GM12878 (cell line): ENCODE measurements around the gene SEMA4G. TPM values are rescaled to one million over a fixed set of nuclear protein-coding genes. Genes with fewer than 3 reads are reported as not detected.
A peak's percentile ranks its signal among the peaks of the same experiment; 100 is the strongest.

Experiments
- BHLHE40 ChIP-seq, 2 experiments: fragments of 450-650 bp in 1 of 2; IDR thresholded peaks; 2 replicates each; pipeline ENCODE4 v1.6.1; 2011 to 2017; ENCODE audit warnings: low read depth in 2 of 2, borderline replicate concordance in 1 of 2, improper control_type of control experiment in 1 of 2, low read length in 1 of 2, mild to moderate bottlenecking in 1 of 2
- BMI1 ChIP-seq: fragments of 450-650 bp; IDR thresholded peaks from 2 replicates; pipeline ENCODE4 v1.6.1; 2016; ENCODE audit warnings: mild to moderate bottlenecking, moderate library complexity, borderline replicate concordance
- CHD1 ChIP-seq: IDR thresholded peaks from 2 replicates; pipeline ENCODE4 v1.6.1; 2012; ENCODE audit warnings: low read depth, low read length, improper control_type of control experiment
- CREM ChIP-seq: IDR thresholded peaks from 2 replicates; pipeline ENCODE4 v1.6.1; 2014; ENCODE audit warnings: antibody characterized with exemption, low read depth
- FOXM1 ChIP-seq: IDR thresholded peaks from 2 replicates; pipeline ENCODE4 v1.6.1; 2012; ENCODE audit warnings: low read depth, mild to moderate bottlenecking, inconsistent platforms, low read length, moderate library complexity
- GATAD2B ChIP-seq: fragments of 450-650 bp; conservative IDR thresholded peaks from 2 replicates; pipeline ENCODE4 v1.6.1; 2017; ENCODE audit warnings: low read depth, mild to moderate bottlenecking, moderate library complexity
- IKZF1 ChIP-seq: fragments of 450-650 bp; conservative IDR thresholded peaks from 2 replicates; pipeline ENCODE4 v1.6.1; 2017; ENCODE audit warnings: antibody characterized with exemption, mild to moderate bottlenecking
- IRF4 ChIP-seq: IDR thresholded peaks from 2 replicates; pipeline ENCODE4 v1.6.1; 2011; ENCODE audit warnings: low read depth, low read length
- MYC ChIP-seq: IDR thresholded peaks from 2 replicates; pipeline ENCODE4 v1.6.1; 2011; ENCODE audit warnings: mild to moderate bottlenecking, low read length, moderate library complexity, inconsistent platforms; ENCODE audit not compliant: insufficient read depth, insufficient replicate concordance, insufficient read length, severe bottlenecking
- NBN ChIP-seq: fragments of 450-650 bp; IDR thresholded peaks from 2 replicates; pipeline ENCODE4 v1.6.1; 2016
- NFYB ChIP-seq: IDR thresholded peaks from 2 replicates; pipeline ENCODE4 v1.6.1; 2011; ENCODE audit warnings: low read depth, mild to moderate bottlenecking, low read length, improper control_type of control experiment, moderate library complexity; ENCODE audit not compliant: insufficient read depth
- PAX8 ChIP-seq: fragments of 450-650 bp; IDR thresholded peaks from 2 replicates; pipeline ENCODE4 v1.6.1; 2017; ENCODE audit warnings: mild to moderate bottlenecking, moderate library complexity
- POLR2A ChIP-seq: IDR thresholded peaks from 2 replicates; pipeline ENCODE4 v1.6.1; 2011; ENCODE audit warnings: low read depth, mild to moderate bottlenecking, low read length
- POLR2AphosphoS5 ChIP-seq: IDR thresholded peaks from 2 replicates; pipeline ENCODE4 v1.6.1; 2011; ENCODE audit warnings: mild to moderate bottlenecking, low read length, inconsistent platforms
- RBBP5 ChIP-seq: fragments of 200-600 bp; sonication (generic); conservative IDR thresholded peaks from 2 replicates; pipeline ENCODE4 v1.6.1; 2016
- SMAD1 ChIP-seq: fragments of 450-650 bp; IDR thresholded peaks from 2 replicates; pipeline ENCODE4 v1.6.1; 2018; ENCODE audit warnings: mild to moderate bottlenecking, low read depth; ENCODE audit not compliant: partially characterized antibody
- SRF ChIP-seq, 2 experiments: IDR thresholded peaks; 2 replicates each; pipeline ENCODE4 v1.6.1; 2011; ENCODE audit warnings: low read depth in 2 of 2, low read length in 2 of 2, mild to moderate bottlenecking in 1 of 2, moderate library complexity in 1 of 2
- STAT3 ChIP-seq: IDR thresholded peaks from 2 replicates; pipeline ENCODE4 v1.6.1; 2011; ENCODE audit warnings: low read depth, low read length, improper control_type of control experiment
- TCF3 ChIP-seq: IDR thresholded peaks from 2 replicates; pipeline ENCODE4 v1.6.1; 2012; ENCODE audit warnings: low read depth, mild to moderate bottlenecking, low read length, borderline replicate concordance; ENCODE audit not compliant: insufficient read depth
- YY1 ChIP-seq: IDR thresholded peaks from 2 replicates; pipeline ENCODE4 v1.6.1; 2011; ENCODE audit warnings: low read depth, mild to moderate bottlenecking, low read length
- ZBED1 ChIP-seq: IDR thresholded peaks from 2 replicates; pipeline ENCODE4 v1.6.1; 2016; ENCODE audit warnings: borderline replicate concordance
- ZNF384 ChIP-seq: IDR thresholded peaks from 2 replicates; pipeline ENCODE4 v1.6.1; 2012; ENCODE audit warnings: low read depth, mild to moderate bottlenecking, low read length, improper control_type of control experiment, borderline replicate concordance
- ZSCAN29 ChIP-seq: fragments of 450-650 bp; IDR thresholded peaks from 2 replicates; pipeline ENCODE4 v1.6.1; 2017; ENCODE audit warnings: mild to moderate bottlenecking, moderate library complexity
- ZZZ3 ChIP-seq: IDR thresholded peaks from 2 replicates; pipeline ENCODE4 v1.6.1; 2011; ENCODE audit warnings: low read depth; ENCODE audit not compliant: control insufficient read depth, insufficient read length
- polyA plus RNA-seq, 11 experiments: library from polyadenylated mRNA; depleted of rRNA in 4 of 11; unstranded in 6 of 11; stranded (reverse) in 5 of 11; fragments of >200 nt; fragmentation: Nextera tagmentation in 4 of 11; fragmentation: Illumina TruSeq in 1 of 11; extraction: Ambion mirVana in 4 of 11; extraction: Trizol in 1 of 11; gene quantifications; 1 replicate in 1 of 11; 2 replicates in 10 of 11; pipeline versions ENCODE4 v1.2.1 to v1.2.3, GENCODE V29; 2011 to 2016; ENCODE audit warnings: inconsistent platforms in 2 of 11, missing spikeins in 2 of 11, low read depth in 1 of 11
- total RNA-seq, 4 experiments: library from RNA; depleted of rRNA in 3 of 4; stranded (reverse); fragments of >200 nt in 3 of 4; fragmentation: Illumina TruSeq in 1 of 4; extraction: Trizol in 1 of 4; gene quantifications; 2 replicates each; pipeline versions ENCODE4 v1.2.1 to v1.2.3, GENCODE V29; 2013 to 2021
- TF ChIP-seq, protein P1 (sequence below): fragments of 450-650 bp; IDR thresholded peaks from 2 replicates; pipeline ENCODE4 v1.6.1; 2017; ENCODE audit warnings: borderline replicate concordance
- TF ChIP-seq, protein P2 (sequence below): fragments of 150-350 bp; IDR thresholded peaks from 2 replicates; pipeline ENCODE4 v1.6.1; 2016; ENCODE audit warnings: low read depth, low read length
- TF ChIP-seq, protein P3 (sequence below): fragments of 450-650 bp; IDR thresholded peaks from 2 replicates; pipeline ENCODE4 v1.6.1; 2016; ENCODE audit warnings: mild to moderate bottlenecking

Gene SEMA4G
- total and polyA plus RNA-seq, 10 of the 15 experiments (the other 5 are each of a cell fraction or from before 2014, with no cell fraction given): 0.09 to 2.3 (median 0.44) TPM; not detected in 4

DNA sequence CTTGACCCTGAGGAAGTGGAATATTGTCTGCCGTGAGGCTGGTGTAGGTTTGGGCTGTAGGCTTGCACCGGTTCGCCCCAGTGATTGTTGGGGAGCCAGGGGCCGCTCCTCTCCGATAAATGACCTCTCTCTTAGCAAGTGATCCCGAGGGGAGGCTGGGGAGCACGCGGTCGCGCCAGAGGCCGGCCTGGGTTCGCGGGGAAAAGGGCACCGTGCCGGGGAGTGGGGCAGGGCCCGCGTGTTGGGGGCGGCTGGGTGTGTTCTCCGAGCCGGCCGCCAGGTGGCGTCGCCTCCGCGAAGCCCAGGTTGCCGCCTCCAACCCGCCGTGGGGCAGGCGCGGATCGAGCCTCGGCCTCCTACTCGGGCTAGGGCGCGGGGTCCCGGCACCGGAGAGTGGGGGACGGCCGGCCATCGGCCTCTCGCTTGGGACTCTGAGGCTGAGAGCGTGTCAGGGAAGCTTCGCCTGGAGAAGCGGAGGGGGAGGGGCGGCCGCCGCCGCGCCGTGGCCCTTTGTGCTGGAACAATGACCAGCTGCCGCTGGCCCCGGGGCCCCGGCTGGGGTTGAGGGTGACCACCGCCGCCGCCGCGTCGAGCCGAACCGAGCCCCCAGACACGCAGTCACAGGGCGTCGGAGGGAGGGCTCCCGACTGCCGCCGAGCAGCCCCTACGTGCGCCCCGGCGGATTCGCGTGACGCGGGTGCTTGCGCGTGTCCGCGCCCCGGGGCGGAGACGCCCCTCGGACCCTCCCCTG lies 29.9 kb downstream of the SEMA4G start (continued):
- TF ChIP-seq BMI1 (no peak), ZNF384 (no peak), GATAD2B (peak; percentile 94; the same call in 1 of the 2 replicates), SMAD1 (no peak), TCF3 (no peak), POLR2A (peak; percentile 77), BHLHE40 (IDR thresholded peaks at IDR 0.05; ENCODE audit: borderline replicate concordance in 1 of 2, low read depth in 2 of 2, low read length in 1 of 2) (peak in 1 of 2 experiments; percentile 67; a peak in 1 of 4 replicates), FOXM1 (no peak), POLR2AphosphoS5 (no peak), NBN (peak; percentile 51; the same call in 1 of the 2 replicates), SRF (IDR thresholded peaks at IDR 0.05; ENCODE audit: low read depth in 2 of 2, low read length in 2 of 2) (no peak), CREM (no peak), ZSCAN29 (0 out of 2 replicates have a peak, but pooled peaks have one; percentile 5), RBBP5 (no peak), NFYB (no peak), YY1 (peak; percentile 64), PAX8 (no peak), ZBED1 (no peak), STAT3 (no peak), CHD1 (no peak), ZZZ3 (no peak), IRF4 (no peak), MYC (no peak), IKZF1 (peak; percentile 78)
- TF ChIP-seq, protein P1, sequence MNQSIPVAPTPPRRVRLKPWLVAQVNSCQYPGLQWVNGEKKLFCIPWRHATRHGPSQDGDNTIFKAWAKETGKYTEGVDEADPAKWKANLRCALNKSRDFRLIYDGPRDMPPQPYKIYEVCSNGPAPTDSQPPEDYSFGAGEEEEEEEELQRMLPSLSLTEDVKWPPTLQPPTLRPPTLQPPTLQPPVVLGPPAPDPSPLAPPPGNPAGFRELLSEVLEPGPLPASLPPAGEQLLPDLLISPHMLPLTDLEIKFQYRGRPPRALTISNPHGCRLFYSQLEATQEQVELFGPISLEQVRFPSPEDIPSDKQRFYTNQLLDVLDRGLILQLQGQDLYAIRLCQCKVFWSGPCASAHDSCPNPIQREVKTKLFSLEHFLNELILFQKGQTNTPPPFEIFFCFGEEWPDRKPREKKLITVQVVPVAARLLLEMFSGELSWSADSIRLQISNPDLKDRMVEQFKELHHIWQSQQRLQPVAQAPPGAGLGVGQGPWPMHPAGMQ: no peak
- TF ChIP-seq, protein P2, sequence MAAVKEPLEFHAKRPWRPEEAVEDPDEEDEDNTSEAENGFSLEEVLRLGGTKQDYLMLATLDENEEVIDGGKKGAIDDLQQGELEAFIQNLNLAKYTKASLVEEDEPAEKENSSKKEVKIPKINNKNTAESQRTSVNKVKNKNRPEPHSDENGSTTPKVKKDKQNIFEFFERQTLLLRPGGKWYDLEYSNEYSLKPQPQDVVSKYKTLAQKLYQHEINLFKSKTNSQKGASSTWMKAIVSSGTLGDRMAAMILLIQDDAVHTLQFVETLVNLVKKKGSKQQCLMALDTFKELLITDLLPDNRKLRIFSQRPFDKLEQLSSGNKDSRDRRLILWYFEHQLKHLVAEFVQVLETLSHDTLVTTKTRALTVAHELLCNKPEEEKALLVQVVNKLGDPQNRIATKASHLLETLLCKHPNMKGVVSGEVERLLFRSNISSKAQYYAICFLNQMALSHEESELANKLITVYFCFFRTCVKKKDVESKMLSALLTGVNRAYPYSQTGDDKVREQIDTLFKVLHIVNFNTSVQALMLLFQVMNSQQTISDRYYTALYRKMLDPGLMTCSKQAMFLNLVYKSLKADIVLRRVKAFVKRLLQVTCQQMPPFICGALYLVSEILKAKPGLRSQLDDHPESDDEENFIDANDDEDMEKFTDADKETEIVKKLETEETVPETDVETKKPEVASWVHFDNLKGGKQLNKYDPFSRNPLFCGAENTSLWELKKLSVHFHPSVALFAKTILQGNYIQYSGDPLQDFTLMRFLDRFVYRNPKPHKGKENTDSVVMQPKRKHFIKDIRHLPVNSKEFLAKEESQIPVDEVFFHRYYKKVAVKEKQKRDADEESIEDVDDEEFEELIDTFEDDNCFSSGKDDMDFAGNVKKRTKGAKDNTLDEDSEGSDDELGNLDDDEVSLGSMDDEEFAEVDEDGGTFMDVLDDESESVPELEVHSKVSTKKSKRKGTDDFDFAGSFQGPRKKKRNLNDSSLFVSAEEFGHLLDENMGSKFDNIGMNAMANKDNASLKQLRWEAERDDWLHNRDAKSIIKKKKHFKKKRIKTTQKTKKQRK: no peak
- TF ChIP-seq, protein P3, sequence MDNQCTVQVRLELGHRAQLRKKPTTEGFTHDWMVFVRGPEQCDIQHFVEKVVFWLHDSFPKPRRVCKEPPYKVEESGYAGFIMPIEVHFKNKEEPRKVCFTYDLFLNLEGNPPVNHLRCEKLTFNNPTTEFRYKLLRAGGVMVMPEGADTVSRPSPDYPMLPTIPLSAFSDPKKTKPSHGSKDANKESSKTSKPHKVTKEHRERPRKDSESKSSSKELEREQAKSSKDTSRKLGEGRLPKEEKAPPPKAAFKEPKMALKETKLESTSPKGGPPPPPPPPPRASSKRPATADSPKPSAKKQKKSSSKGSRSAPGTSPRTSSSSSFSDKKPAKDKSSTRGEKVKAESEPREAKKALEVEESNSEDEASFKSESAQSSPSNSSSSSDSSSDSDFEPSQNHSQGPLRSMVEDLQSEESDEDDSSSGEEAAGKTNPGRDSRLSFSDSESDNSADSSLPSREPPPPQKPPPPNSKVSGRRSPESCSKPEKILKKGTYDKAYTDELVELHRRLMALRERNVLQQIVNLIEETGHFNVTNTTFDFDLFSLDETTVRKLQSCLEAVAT: no peak
